ENCODE measurements around the gene GALNT11. TPM values are rescaled to one million over a fixed set of nuclear protein-coding genes. Genes with fewer than 3 reads are reported as not detected.

The GALNT11 gene
- total and polyA plus RNA-seq, 9 of the 15 experiments (the other 6 are each of a cell fraction or from before 2014, with no cell fraction given) = 8.2 to 59.5 (median 36.5) TPM

DNA sequence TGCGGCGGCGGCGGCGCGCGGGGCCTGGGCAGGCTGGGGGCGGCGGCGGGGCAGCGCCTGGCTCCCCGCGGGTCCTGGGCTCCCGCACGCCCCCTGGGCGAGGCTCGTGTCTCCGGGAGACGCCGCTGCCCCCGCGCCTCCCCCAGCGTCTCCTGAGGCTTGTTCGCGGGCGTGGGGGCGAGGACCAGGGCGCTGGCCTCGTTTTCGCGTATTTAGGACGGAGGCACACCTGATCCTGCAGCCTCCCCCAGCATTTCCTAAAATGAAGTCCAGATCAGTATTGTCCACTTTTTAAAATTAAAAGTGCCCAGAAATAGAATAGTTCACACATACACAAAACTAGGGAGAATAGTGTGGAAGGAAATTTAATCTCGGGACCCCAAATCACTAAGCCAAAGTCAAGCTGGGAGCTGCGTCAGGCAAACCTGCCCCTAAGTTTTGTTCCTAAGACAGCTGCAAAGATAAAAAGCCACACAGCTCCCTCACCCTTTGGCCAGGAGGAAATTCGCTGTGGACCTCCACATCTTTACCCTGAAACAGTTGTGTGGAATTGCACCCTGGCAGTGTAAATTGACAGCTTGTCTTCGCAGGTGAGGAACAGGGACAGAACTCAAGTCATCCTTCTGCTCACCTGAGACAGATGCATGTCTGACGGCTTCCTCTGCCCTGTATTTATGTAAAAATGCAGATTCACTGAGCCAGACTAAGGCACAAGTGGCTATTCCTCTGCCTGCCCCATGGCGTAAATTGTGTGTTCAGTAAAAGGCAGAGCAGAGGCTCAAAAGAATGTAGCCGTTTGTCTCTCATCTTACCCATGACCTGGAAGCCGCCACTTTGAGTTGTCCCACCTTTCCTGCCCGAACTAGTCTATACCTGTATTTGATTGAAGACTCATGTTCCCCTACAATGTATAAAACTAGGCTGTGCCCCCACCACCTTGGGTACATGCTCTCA, 740 bp downstream of the GALNT11 start (continued):
- no peak for TF ChIP-seq RAD51 (IDR thresholded peaks at IDR 0.05; ENCODE audit: borderline replicate concordance, low read depth)
- no peak for TF ChIP-seq DIDO1 (tag; IDR thresholded peaks at IDR 0.05; ENCODE audit: low read depth)
- TF ChIP-seq KDM4B (IDR thresholded peaks at IDR 0.05; ENCODE audit: borderline replicate concordance in 2 of 2, low read depth in 1 of 2) = no peak
- TF ChIP-seq SNAPC5 (CRISPR knock-in tag; IDR thresholded peaks at IDR 0.05) = no peak
- TF ChIP-seq KAT7 (CRISPR knock-in tag; IDR thresholded peaks at IDR 0.05; ENCODE audit: borderline replicate concordance) = 0 out of 2 replicates have a peak, but pooled peaks have one; percentile 4
- no peak for TF ChIP-seq TAF9B (IDR thresholded peaks at IDR 0.05; ENCODE audit: partially characterized antibody)
- no peak for TF ChIP-seq ZBTB33 (CRISPR knock-in tag; IDR thresholded peaks at IDR 0.05)
- no peak for TF ChIP-seq ZBTB11 (CRISPR knock-in tag; IDR thresholded peaks at IDR 0.05)
- TF ChIP-seq, protein P1, sequence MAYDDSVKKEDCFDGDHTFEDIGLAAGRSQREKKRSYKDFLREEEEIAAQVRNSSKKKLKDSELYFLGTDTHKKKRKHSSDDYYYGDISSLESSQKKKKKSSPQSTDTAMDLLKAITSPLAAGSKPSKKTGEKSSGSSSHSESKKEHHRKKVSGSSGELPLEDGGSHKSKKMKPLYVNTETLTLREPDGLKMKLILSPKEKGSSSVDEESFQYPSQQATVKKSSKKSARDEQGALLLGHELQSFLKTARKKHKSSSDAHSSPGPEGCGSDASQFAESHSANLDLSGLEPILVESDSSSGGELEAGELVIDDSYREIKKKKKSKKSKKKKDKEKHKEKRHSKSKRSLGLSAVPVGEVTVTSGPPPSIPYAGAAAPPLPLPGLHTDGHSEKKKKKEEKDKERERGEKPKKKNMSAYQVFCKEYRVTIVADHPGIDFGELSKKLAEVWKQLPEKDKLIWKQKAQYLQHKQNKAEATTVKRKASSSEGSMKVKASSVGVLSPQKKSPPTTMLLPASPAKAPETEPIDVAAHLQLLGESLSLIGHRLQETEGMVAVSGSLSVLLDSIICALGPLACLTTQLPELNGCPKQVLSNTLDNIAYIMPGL (CRISPR knock-in tag; IDR thresholded peaks at IDR 0.05) = no peak
- TF ChIP-seq TRIM28 (IDR thresholded peaks at IDR 0.05) = no peak
- no peak for TF ChIP-seq ZFP36 (IDR thresholded peaks at IDR 0.05; ENCODE audit: low read depth, low read length, partially characterized antibody)
- TF ChIP-seq HDGF (IDR thresholded peaks at IDR 0.05) = peak; percentile 43; the same call in 1 of the 2 replicates
- TF ChIP-seq SMAD2 (IDR thresholded peaks at IDR 0.05; ENCODE audit: low read depth, low read length) = no peak
- TF ChIP-seq, protein P2, sequence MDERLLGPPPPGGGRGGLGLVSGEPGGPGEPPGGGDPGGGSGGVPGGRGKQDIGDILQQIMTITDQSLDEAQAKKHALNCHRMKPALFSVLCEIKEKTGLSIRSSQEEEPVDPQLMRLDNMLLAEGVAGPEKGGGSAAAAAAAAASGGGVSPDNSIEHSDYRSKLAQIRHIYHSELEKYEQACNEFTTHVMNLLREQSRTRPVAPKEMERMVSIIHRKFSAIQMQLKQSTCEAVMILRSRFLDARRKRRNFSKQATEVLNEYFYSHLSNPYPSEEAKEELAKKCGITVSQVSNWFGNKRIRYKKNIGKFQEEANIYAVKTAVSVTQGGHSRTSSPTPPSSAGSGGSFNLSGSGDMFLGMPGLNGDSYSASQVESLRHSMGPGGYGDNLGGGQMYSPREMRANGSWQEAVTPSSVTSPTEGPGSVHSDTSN (CRISPR knock-in tag; IDR thresholded peaks at IDR 0.05; ENCODE audit: low read depth) = no peak
- TF ChIP-seq, protein P2 (tag; conservative IDR thresholded peaks at IDR 0.05; ENCODE audit: low read depth) = no peak
- TF ChIP-seq ZNF57 (CRISPR knock-in tag; IDR thresholded peaks at IDR 0.05) = no peak
